ENCODE results near the gene ADAMTS6.

ADAMTS6 gene

DNA sequence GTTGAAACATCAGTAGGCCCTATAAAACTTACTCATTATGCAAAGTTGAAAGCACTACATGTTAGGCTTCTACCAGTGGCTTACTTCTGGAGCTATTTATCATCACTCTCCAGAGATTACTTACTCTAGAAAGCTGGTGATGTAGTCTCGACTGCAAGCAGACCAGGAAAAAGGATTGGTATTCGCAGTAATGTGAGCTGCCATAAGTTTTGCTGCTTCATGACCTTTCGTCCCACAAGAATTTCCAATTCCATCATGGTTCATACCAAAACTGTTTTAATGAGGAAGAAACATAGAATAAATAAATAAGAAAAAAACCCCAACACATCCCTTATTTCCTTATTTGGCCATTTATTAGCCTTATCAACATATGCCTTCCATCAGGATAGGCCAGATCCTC lies 181.9 kb downstream of the ADAMTS6 start:
- in situ Hi-C loops (cut with HindIII; ENCODE audit: low sequenced_read_pairs) = no loop called here

DNA sequence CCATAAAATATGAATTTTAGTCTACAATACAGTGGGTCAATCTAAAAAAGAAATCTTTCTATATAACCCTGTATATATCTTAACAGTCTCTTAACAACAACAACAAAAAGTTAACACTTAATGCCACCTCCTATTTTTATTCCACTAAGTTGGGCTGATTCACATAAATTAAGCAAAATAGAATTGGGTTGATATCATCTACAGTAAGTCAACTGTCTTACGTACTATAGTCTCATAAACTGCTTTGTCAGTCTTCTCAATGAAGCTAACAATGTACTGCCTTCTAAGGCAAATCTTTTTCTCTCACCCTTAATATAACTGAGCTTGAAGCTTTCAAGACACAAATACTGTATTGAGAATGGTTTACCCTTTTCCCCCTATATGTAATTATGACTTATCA lies 185.7 kb downstream of the ADAMTS6 start:
- in situ Hi-C loops (cut with HindIII; ENCODE audit: low sequenced_read_pairs) = no loop called here

DNA sequence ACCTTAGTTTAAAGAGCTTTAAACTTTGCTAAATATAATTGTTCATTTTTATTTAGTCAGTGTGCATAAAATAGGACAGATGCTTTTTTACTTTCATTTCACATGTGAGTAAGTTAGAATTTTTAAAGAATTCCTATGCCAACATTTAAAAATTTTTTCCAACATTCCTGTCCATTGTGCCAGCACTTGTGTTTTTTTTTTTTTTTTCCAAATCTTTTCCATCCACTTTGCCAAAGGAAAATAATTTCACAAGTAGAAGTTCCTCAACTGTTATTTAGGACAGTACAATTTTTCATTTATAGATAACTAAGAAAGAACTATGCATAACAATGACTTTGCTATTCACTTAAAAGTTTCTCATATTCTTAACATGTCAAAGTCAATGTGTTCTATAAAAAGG lies 189.5 kb downstream of the ADAMTS6 start:
- in situ Hi-C loops (cut with HindIII; ENCODE audit: low sequenced_read_pairs) = no loop called here

DNA sequence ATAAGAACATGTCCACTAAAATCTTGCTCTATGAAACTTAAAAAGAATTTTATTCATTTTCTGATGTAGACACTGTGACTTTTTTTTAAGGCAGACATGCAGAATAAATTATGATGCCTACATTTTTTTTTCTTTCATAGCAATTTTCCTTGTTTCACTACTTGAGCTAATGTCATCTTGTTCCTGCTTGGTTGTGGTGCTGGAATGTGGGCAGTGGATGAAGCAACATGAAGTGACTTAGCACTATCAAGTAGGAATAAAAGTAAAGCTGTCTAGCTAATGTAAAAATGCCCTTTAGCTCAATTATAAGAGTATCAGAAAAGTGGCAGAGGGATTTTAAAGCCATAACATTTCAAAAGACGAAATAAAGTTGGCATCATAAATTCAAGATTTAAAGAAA lies 191.0 kb downstream of the ADAMTS6 start:
- in situ Hi-C loops (cut with HindIII; ENCODE audit: low sequenced_read_pairs) = no loop called here

DNA sequence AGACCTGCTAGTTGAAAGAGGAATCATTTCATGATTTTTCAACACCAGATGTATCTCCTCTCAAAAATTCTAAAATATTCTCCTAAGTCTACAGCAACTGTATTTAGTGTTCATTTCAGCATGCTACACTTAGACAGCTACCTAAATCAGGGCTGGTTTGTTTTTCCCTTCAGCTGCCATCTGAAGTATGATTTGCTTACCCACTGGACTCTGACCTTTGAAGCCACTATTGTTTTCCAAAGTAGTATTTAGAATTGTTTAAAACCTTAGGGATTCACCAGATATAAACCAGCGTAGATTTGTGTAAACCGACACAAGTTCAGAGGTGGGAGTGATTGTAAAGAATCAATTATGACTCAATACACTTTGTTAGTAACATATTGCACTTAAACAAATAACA lies 193.1 kb downstream of the ADAMTS6 start:
- in situ Hi-C loops (cut with HindIII; ENCODE audit: low sequenced_read_pairs) = no loop called here

DNA sequence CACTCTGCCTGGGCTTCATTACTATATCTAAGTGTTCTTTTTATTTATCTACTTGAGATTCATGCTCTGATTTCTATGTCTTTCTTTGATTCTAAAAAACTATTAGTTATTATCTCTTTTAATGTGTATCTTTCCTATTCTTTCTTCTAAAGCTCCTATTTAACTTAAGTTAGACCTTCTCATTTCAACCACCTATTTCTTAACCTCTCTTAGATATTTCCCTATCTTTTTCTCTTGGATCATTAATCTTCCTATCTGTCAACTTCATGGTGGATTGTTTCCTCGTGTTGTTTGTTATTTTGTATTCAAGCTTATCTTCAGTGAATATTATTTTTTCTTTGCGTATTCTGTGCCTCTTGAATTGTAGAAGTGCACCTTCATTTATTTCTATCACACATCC lies 202.1 kb downstream of the ADAMTS6 start:
- in situ Hi-C loops (cut with HindIII; ENCODE audit: low sequenced_read_pairs) = no loop called here

DNA sequence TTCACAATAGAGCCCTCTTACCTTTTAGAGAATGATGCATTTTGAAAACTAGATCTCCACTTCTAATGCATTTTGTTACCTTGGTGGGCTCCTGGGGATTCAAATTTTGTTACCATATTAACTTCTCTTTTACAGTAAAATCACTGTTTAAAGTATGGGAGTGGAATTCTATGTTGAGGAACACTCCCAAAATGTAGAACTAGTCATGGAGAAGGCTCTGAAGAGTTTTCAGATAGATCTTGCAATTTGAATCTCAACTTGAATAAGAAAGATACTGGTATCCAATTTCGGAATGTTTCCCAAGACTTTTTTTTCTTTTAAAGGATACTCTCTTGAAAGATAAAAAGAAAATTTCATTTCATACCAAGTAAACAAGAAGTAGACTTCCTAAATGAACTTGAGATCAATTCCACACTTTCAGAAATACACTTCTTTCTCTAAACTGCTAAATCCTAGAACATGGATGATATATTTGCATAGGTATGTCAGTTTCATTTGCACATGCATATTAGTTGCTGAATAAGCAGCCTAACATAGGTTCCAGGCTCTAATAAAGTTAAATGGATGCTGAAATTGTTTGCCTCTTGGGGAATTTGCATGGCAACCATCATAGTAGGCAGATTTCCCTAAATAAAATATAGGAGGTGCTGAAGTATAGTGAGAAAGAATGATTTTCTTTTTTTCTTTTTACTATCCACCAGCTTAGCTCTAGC lies 205.4 kb downstream of the ADAMTS6 start:
- in situ Hi-C loops (cut with HindIII; ENCODE audit: low sequenced_read_pairs) = no loop called here

DNA sequence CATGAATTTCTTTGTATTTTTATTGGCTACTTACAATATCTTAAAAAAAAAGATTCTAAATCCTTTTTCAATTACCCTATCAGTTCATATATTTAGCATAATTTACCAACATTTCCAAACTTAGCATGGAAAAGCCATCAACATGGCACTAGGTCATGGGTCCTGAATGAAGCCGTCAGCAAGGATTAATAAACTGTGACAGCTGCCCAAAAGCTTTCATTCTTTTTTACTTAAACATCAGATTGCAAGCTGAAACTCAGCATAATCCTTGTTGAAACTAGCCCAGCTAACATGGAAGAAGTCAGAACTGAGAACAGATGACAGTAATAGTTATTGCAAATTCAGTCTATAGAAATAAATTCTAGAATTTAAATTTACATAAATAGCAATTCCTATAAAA lies 209.8 kb downstream of the ADAMTS6 start:
- in situ Hi-C loops (cut with HindIII; ENCODE audit: low sequenced_read_pairs) = no loop called here

DNA sequence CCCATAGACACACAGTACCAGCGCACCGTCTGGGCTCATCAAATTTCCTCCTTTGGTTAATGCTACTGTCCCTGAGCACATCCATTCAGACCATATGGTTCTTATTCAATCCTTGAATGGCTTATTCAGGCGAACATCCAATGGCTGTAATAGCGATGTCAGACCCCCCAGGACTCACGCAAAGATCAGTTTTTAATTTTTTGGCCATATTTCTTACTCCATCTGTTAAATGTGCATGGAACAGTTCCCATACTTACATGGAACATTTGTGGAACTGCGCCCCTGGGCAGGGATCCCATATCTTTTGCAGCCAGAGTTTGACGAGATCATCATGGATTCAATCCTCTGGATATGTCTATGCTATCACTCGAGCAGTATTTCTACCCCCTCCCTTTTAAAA lies 213.2 kb downstream of the ADAMTS6 start:
- in situ Hi-C loops (cut with HindIII; ENCODE audit: low sequenced_read_pairs) = no loop called here

DNA sequence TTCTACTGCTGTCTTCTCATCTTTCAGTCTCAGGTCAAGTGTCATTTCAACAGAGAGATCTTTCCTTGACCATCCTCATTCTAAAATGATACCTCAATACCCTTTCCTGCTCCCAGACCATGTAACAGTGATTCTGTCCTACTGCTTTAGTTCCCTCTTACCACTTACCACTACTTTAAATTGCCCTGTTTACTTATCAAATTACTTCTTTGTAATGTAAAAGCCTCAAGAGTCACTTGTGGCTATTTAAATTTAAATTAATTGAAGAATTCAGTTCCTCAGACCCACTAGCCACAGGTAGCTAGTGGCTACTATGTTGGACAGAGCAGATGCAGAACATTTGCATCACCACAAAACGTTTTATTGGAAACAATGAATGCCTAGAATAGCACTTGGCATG lies 217.3 kb downstream of the ADAMTS6 start:
- in situ Hi-C loops (cut with HindIII; ENCODE audit: low sequenced_read_pairs) = no loop called here

DNA sequence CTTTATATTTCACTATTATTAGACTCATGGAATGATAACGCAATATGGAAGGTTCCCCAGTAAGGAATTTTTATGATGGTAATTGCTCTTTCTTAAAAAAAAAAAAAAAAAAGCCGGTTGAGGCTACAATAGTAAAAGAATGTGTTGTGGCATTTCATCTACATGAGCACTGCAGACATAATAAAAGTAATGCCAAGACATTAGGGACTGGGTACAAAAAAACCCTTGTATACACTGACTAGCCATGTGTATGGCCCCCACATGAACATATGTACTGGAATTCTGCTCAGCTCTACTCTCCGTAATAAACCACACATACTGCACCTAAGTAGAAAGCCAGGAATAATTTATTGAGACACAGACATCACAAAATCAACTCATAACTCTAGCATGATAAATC lies 218.4 kb downstream of the ADAMTS6 start:
- in situ Hi-C loops (cut with HindIII; ENCODE audit: low sequenced_read_pairs) = no loop called here

DNA sequence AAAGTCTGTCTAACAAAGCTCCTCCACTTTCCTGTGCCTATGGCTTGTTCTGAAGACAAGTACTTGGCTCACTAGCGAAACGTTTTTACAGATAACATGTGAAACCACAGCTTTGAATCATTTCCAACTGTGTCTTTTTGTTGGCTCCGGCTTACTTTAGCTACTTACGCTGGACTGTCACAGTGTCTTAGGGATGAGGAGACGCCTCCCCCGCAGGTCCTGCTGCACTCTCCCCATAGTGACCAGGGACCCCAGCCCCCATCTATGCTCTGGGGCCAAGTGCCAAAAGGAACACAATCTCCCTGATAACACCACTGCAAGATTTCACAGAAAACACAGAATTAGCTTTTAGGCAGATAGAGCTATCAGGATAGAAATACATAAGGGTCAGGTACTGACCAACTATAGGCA lies 219.1 kb downstream of the ADAMTS6 start:
- in situ Hi-C loops (cut with HindIII; ENCODE audit: low sequenced_read_pairs) = no loop called here

DNA sequence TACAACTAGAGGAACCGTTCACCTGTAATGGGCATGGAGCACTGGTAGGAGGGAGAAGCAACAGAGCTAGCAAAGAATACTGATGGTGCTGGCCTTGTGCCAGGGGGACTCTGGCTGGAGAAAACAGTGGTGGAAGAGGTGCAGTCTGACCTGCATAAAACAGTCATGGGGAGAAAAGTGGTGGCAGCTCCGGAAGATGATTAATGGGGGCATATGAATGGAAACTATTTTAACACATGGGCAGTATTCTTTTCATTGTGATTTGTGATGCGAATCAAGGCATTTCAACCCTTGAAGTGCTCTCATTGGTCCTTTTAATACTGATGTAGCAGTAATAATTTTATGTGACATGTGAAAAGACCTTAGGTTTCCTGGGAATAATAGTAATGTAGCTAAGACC lies 219.6 kb downstream of the ADAMTS6 start:
- in situ Hi-C loops (cut with HindIII; ENCODE audit: low sequenced_read_pairs) = no loop called here

DNA sequence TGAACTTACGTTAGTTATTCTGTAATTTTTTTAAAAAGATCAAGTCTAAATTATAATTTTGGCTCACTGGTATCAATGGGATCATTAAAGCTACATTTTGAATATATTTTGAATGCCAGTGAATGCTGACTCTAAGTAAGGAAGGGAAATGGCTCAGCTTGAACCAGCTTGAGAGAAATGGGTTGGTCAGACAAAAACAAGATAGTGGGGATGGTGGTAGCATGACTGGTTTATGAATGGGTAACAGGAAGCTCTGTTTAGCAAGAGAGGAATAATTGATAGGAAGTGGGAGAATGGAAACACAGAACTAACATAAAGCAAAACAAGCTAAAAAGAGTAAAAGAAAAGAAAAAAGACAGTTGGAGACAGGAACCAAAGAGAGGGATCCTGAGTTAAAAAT lies 220.2 kb downstream of the ADAMTS6 start:
- in situ Hi-C loops (cut with HindIII; ENCODE audit: low sequenced_read_pairs) = no loop called here

DNA sequence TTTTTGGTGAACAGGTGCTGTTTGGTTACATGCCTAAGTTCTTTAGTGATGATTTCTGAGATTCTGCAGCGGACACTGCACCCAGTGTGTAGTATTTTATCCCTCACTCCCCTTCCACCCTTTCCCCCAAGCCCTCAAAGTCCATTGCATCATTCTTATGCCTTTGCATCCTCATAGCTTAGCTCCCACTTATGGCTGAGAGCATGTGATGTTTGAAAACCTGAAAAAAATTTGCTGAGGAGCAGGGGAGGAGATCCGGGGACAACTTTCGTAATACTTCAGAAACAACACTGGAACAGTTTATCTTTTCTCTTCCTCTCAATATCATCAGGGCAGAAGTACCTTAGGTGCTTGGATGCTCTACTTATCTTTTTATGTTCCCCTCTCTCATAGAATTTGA lies 226.4 kb downstream of the ADAMTS6 start:
- in situ Hi-C loops (cut with HindIII; ENCODE audit: low sequenced_read_pairs) = no loop called here

DNA sequence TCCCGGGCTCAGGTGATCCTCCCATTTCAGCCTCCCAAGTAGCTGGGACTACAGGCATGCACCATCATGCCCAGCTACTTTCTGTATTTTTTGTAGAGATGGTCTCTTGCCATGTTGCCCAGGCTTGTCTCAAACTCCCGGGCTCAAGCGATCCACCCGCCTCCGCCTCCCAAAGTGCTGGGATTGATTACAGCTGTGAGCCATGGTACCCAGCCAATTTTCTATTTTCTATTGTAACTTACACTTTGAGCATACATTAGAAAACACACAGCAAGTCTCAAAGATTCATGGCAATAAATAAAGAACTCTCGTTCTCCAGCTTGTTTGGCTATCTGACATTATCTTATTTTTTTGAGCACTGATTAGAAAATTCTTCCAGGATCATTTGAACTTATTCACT lies 228.7 kb downstream of the ADAMTS6 start:
- in situ Hi-C loops (cut with HindIII; ENCODE audit: low sequenced_read_pairs) = no loop called here

DNA sequence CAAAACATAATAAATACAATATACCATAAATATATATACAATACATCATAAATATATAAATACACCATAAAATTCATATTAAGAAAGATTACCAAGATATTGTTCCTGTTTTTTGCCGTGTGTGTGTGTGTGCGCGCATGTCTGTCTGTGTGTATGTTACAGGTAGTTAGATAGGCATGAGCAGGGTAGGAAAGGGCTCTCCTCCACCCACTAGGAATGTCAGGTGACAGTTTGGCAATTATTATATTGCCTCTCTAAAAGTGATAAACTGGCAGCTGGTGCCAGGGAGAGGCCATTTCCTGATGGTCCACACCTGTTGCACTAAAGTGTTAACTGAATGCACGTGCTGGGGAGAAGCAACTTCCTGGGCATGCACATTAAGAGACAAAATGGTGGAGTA lies 232.8 kb downstream of the ADAMTS6 start:
- in situ Hi-C loops (cut with HindIII; ENCODE audit: low sequenced_read_pairs) = no loop called here

DNA sequence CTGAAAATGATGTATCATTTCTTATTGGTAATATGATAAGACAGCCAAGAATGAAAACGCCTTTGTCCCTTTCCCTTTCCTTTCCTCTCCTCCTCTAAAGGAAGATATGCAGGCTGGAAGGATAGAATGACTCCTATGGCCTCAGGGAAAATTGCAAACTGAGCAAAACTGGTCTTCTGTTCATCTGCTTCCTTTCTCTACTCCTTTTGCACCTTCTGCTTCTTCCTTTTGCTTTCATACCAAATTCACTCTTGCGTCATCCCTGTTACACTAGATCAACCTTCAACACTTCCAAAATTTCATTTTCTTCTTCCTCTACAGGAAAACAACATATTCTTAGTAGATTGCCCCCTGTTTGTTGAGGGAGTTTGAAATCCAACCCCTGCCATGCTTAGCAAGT lies 234.1 kb downstream of the ADAMTS6 start:
- in situ Hi-C loops (cut with HindIII; ENCODE audit: low sequenced_read_pairs) = no loop called here

DNA sequence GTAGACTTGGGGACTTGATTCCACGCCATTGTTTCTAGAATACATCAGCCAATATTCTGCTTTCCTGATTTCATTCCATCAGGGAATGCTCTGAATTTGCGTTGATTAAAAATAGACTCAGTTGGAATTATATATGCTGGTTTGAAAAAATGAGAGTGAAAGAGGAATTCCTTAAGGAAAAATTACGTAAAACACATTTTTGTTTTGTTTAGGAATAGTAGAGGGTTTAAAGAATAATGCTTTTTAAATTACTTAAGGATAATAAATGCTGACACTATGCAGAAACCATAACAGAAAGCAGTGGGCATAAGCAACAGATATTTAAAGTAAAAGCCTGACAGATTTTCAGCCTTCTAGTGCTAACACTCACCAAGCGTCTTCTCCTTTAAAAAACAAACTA lies 235.0 kb downstream of the ADAMTS6 start:
- in situ Hi-C loops (cut with HindIII; ENCODE audit: low sequenced_read_pairs) = no loop called here

DNA sequence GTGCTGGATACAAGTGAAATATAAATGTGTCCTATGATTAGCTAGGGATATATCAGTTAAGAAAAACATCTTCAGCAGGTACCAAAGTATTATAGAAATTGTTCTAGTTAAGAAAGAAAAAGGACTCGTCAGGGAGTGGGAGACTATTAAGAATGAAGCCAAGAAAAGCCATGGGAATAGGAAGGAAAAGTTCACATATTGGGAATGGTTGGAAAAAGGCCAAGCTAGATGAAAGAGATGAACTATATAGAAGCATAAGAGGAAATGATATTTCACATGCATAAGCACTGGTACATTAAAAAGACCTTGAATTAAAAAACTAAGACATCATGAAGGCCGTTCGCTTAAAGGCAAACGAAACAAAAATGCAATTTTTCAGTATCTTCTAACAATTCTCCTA lies 237.7 kb downstream of the ADAMTS6 start:
- in situ Hi-C loops (cut with HindIII; ENCODE audit: low sequenced_read_pairs) = no loop called here

DNA sequence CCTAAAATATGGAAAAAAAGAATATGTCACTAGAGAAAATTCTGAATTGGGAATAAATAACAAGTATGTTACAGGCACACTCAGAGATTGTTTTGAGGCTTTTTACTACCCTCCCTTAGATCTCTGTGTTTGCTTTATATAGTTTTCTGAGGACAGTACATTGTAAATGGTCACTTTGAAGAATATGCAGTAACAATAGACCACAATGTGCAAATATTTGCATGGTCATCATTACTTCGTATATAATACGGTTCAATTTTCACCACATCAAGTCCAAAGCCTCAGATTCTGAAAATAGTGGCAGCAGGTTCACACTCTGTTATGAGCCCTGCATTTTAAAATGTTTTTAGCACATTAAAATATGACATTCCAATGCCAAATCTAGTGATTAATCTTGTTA lies 238.6 kb downstream of the ADAMTS6 start:
- in situ Hi-C loops (cut with HindIII; ENCODE audit: low sequenced_read_pairs) = no loop called here

DNA sequence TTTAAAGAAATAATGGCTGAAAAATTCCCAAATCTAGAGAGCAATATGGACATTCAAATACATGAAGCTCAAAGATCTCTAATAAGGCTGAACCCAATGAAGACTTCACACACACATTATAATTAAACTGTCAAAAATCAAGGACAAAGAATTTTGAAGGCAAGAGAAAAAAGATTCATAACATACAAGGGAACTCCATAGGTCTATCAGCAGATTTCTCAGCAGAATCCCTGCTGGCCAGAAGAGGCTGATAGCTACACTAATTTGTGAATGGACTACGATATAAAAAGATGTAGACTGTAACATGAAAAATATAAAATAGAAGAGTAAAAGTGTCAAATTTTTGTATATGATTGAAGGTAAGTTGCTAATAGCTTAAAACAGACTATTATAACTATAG lies 251.9 kb downstream of the ADAMTS6 start:
- in situ Hi-C loops (cut with HindIII; ENCODE audit: low sequenced_read_pairs) = no loop called here

DNA sequence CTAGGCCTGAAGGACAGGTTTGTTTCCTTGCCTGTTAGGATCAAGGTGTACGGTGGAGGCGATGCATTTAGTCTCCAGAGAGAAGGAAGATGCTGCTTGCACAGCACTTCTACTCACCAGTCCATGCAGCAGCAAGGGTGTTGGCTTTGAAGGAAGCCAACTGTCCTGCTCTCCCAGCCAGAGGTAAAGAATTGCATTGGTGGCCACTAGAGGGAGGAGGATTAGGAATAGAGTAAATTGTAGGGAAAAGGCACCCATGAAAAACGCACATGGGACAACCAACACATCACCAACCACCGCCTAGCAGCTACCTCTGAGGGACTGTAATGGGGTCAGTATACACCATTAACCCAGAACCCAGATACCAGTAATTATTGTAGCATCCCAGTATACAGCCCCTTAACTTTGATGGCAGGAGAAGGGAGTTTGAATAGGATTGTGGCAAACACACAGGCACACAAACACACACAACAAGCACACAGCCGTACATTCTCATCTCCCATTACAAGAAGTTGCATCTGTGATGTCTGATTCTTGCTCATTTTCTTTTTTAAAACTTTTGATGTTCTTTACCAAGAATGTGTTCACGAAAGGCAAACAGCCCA lies 267.7 kb downstream of the ADAMTS6 start:
- in situ Hi-C loops (cut with HindIII; ENCODE audit: low sequenced_read_pairs) = no loop called here
